ENCODE measurements around the gene NRROS.
A peak's percentile ranks its signal among the peaks of the same experiment; 100 is the strongest.
"Not testable (repeated sequence)": the region's sequence is repeated elsewhere in the genome, so short reads cannot be mapped to it uniquely, and the experiment has no call there.

Gene NRROS

GRCh38 chr3:196625331-196625730 is 14.2 kb upstream of the NRROS start:
- no peak for DNase-seq

- no peak for DNase-seq
Measured at GRCh38 chr3:196627918-196628231, 11.6 kb upstream of the NRROS start.

- DNase-seq = no peak
Measured at GRCh38 chr3:196629228-196629627, 10.3 kb upstream of the NRROS start.

GRCh38 chr3:196631682-196632045 is 7.8 kb upstream of the NRROS start:
- DNase-seq = no peak

GRCh38 chr3:196632046-196632751 is 7.3 kb upstream of the NRROS start:
- DNase-seq = peak; percentile 90

- no peak for DNase-seq
Measured at GRCh38 chr3:196633555-196634151, 5.8 kb upstream of the NRROS start.

- no peak for DNase-seq
Measured at GRCh38 chr3:196634224-196634623, 5.3 kb upstream of the NRROS start.

GRCh38 chr3:196634829-196635228 is 4.7 kb upstream of the NRROS start:
- DNase-seq = no peak

- DNase-seq = no peak
Measured at GRCh38 chr3:196636369-196637349, 2.8 kb upstream of the NRROS start.

- not testable (repeated sequence) for DNase-seq
Measured at GRCh38 chr3:196637941-196638340, 1.6 kb upstream of the NRROS start.

- no peak for DNase-seq
Measured at GRCh38 chr3:196638861-196639482, 522 bp upstream of the NRROS start.

- no peak for DNase-seq
Measured at GRCh38 chr3:196640297-196641018, 964 bp downstream of the NRROS start.

- DNase-seq = no peak
Measured at GRCh38 chr3:196641333-196642054, 2.0 kb downstream of the NRROS start.

GRCh38 chr3:196642434-196642833 is 2.9 kb downstream of the NRROS start:
- no peak for DNase-seq

- DNase-seq = peak; percentile 42
Measured at GRCh38 chr3:196643201-196643749, 3.8 kb downstream of the NRROS start.

GRCh38 chr3:196643761-196644160 is 4.3 kb downstream of the NRROS start:
- no peak for DNase-seq

GRCh38 chr3:196645096-196645495 is 5.6 kb downstream of the NRROS start:
- no peak for DNase-seq

- DNase-seq = no peak
Measured at GRCh38 chr3:196645897-196646665, 6.6 kb downstream of the NRROS start.

GRCh38 chr3:196646666-196647216 is 7.2 kb downstream of the NRROS start:
- DNase-seq = no peak

GRCh38 chr3:196650740-196651311 is 11.3 kb downstream of the NRROS start:
- DNase-seq = no peak

Measured in activated gamma-delta T cell (primary cell).